ENCODE results near the gene DNAL1. TPM values are rescaled to one million over a fixed set of nuclear protein-coding genes. Genes with fewer than 3 reads are reported as not detected.

Gene DNAL1
- total RNA-seq, 5 donors from 2014 or later (not counting 1 experiment from before 2014, with no cell fraction given): 5.5 to 7.2 (median 6.2) TPM

DNA sequence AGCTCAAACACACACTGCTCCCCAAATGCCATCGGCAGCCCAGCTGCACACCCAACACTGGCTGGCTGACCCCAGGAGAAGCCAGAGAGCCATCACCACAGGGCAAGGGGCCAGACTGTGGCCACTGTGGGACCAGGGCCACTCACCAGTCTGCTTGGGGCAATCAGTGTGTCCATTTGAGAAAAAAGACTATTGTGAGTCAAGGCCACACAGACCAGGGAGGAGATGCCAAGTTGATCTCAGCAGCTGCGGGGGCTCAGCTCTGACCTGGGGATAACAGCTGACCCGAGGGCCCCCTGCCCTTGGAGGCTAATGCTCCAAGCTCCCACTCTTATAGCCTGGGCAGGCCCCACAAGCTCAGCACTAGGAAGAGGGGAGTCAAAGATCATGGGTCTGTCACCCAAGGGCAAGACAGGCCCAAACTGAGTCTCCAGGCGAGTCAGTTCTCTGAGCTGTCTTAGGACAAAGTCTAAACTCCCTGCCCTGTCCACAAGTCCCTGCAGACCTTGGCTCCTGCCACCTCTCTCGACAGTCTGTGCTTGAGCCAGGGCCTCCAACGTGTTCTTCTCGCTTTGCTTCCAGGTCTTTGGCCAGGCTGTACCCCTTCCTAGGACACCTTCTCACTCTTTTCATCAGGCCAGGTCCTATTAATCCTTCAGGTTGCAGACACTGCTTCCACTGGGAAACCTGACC is 99.5 kb downstream of the DNAL1 start:
- Histone ChIP-seq H3K36me3 (ENCODE audit: control insufficient read depth in 2 of 2, extremely low read depth in 1 of 2, insufficient read depth in 1 of 2, low read length in 1 of 2) (peaks cover 6 to 10% of the 10 kb centered on the region in 2 donors), H3K4me3 (ENCODE audit: control insufficient read depth in 1 of 2, extremely low read depth in 1 of 2, low read length in 1 of 2) (peak overlapping the region; percentile 20 to 49), H3K27me3 (replicated peaks in 1 of 2; ENCODE audit: control insufficient read depth in 2 of 2, extremely low read depth in 1 of 2, insufficient read depth in 2 of 2, low read length in 1 of 2) (no peaks in the 10 kb centered on the region), H3K9me3 (no peaks in the 10 kb centered on the region), H3K27ac (ENCODE audit: low read length) (peak overlapping the region; percentile 86), H3K4me1 (ENCODE audit: control insufficient read depth in 1 of 2, extremely low read depth in 1 of 2, insufficient read depth in 2 of 2, low read length in 2 of 2) (peaks cover 69 to 96% of the 10 kb centered on the region in 2 experiments)
- Mint-ChIP-seq H3K4me3 (peak overlapping the region; percentile 69 to 90 (median 70)), H3K4me1 (peaks cover 86 to 95% (median 94%) of the 10 kb centered on the region in 3 donors), H3K36me3 (no peaks in the 10 kb centered on the region), H3K9me3 (no peaks in the 10 kb centered on the region), H3K27ac (peak overlapping the region; percentile 93 to 96), H3K27me3 (no peaks in the 10 kb centered on the region)
- DNase-seq: no peak
- 47% methylated on average over 6 of the region's 7 CpGs for WGBS (ENCODE audit: insufficient coverage)
- CTCF ChIA-PET: interaction anchor here (0.5 to 4.8 kb wide), 4 partner anchors 14 to 174 kb away, joined by 3 to 24 read pairs (median 11); a partner anchor contains a TSS
- POLR2A ChIA-PET: no interaction called here
- no peak for ATAC-seq (replicated peaks in 1 of 4)

DNA sequence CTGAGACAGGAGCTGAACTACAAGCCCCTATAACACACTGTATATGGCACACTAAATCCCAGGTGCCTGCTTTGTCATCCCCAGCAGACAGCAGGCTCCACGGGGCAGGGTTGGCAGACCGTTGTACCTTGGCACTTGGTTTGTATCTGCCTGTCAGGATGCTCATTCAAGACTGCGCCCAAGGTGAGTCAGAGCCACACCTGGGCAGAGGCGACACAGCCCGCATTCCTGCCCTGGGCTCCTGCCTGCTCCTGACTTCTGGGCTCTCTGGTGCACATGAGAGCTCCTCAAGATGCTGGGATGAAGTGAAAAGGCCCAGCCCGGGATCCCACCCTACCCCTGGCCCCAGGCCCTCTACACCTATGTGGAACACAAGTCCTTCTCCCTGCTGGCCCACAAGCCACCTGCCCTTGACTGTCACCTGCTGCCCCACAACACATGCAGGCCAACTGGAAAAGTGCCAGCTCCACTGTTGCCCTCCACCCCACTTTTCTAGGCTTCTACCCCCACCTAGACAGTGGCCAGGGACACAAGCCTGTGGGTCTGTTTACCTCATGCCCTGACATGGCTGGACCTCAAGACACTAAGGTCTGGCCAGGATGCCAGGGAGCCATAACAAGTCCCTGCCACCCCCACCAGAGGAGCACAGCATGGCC is 100.2 kb downstream of the DNAL1 start:
- Mint-ChIP-seq H3K27ac (peak overlapping the region; percentile 93 to 96), H3K4me1 (peaks cover 93 to 98% (median 98%) of the 10 kb centered on the region in 3 donors), H3K9me3 (no peaks in the 10 kb centered on the region), H3K4me3 (peak overlapping the region; percentile 69 to 90 (median 70)), H3K36me3 (no peaks in the 10 kb centered on the region), H3K27me3 (no peaks in the 10 kb centered on the region)
- no peaks in the 10 kb centered on the region for H3K9me3 ChIP-seq
- no peaks in the 10 kb centered on the region for H3K27me3 ChIP-seq (replicated peaks in 1 of 2; ENCODE audit: control insufficient read depth in 2 of 2, extremely low read depth in 1 of 2, insufficient read depth in 2 of 2, low read length in 1 of 2)
- H3K4me1 ChIP-seq (ENCODE audit: control insufficient read depth in 1 of 2, extremely low read depth in 1 of 2, insufficient read depth in 2 of 2, low read length in 2 of 2): peaks cover 75 to 94% of the 10 kb centered on the region in 2 experiments
- no peak overlapping the region for H3K4me3 ChIP-seq (ENCODE audit: control insufficient read depth in 1 of 2, extremely low read depth in 1 of 2, low read length in 1 of 2)
- ChIA-PET POLR2A (no interaction called here), CTCF (interaction anchor here (0.5 to 4.8 kb wide), 5 partner anchors 12 to 175 kb away, joined by 3 to 24 read pairs (median 4); a partner anchor contains a TSS)
- H3K36me3 ChIP-seq (ENCODE audit: control insufficient read depth in 2 of 2, extremely low read depth in 1 of 2, insufficient read depth in 1 of 2, low read length in 1 of 2): peaks cover 0 to 3% of the 10 kb centered on the region in 2 donors
- H3K27ac ChIP-seq (ENCODE audit: low read length): peak overlapping the region; percentile 86
- DNase-seq: peak in 2 of 35 experiments; percentile 24 to 43
- WGBS (ENCODE audit: insufficient coverage): 35% methylated on average over 6 of the region's 6 CpGs
- ATAC-seq (replicated peaks in 1 of 4): peak in 2 of 4 experiments; percentile 18 to 29

DNA sequence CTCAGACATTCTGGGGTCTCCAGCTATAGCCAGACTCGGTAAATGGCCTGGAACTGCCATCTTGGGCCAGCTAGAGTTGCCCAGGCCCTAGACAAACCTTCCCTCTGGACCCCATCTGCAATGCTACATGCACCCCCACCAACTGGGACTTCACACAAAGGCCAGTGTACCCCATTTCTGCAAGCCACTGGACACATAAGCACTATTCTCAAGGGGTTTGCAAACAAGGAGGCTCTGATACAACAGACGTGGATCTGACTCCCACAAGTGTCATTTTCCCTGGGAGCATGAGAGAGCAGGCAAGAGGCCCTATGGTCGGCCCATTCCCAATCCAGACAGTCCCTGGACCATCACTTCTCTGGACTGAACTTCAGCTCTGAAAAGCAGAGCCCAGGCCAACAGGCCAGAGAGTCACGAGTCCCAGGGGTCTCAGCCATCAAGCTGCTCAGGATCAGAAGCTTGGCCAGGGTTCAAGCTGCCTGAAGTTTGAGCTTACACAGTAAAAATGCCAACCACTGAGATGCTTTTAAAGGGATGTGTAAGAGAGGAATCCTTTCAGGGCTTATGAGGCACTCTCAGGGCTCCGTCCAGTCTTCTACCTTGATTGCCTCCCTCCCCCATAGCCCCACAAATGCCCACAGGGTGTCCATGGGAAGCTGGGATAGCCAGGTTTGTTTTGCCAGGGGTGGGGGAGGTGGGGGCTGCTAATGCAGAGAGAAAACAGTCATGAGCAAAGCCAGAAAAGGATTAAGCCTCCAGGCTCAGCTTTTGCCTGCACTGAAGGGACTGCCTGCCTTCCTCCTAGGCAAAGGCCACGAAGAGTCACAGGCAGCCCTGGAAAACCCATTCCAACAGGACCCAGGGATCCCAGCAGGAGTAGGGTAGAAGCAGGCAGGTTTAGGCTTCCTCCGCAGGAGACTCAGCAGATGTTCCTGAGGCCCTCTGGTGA is 101.1 kb downstream of the DNAL1 start:
- Histone ChIP-seq H3K27me3 (replicated peaks in 1 of 2; ENCODE audit: control insufficient read depth in 2 of 2, extremely low read depth in 1 of 2, insufficient read depth in 2 of 2, low read length in 1 of 2) (no peaks in the 10 kb centered on the region), H3K4me1 (ENCODE audit: control insufficient read depth in 1 of 2, extremely low read depth in 1 of 2, insufficient read depth in 2 of 2, low read length in 2 of 2) (peaks cover 71 to 94% of the 10 kb centered on the region in 2 experiments), H3K27ac (ENCODE audit: low read length) (peak overlapping the region; percentile 86), H3K36me3 (ENCODE audit: control insufficient read depth in 2 of 2, extremely low read depth in 1 of 2, insufficient read depth in 1 of 2, low read length in 1 of 2) (peaks cover 0 to 3% of the 10 kb centered on the region in 2 donors), H3K4me3 (ENCODE audit: control insufficient read depth in 1 of 2, extremely low read depth in 1 of 2, low read length in 1 of 2) (no peak overlapping the region), H3K9me3 (no peaks in the 10 kb centered on the region)
- Mint-ChIP-seq H3K36me3 (no peaks in the 10 kb centered on the region), H3K9me3 (no peaks in the 10 kb centered on the region), H3K27ac (peak overlapping the region; percentile 93 to 96), H3K4me3 (peak overlapping the region in 1 of 3 donors; percentile 90), H3K27me3 (no peaks in the 10 kb centered on the region), H3K4me1 (peaks cover 98 to 99% (median 98%) of the 10 kb centered on the region in 3 donors)
- WGBS (ENCODE audit: insufficient coverage): 88% methylated on average over 6 of the region's 7 CpGs
- DNase-seq (no peak), ATAC-seq (replicated peaks in 1 of 4) (no peak)
- ChIA-PET POLR2A (no interaction called here), CTCF (interaction anchor here (1.0 to 4.8 kb wide), 2 partner anchors 13 kb away, joined by 3 to 24 read pairs; a partner anchor contains a TSS)

DNA sequence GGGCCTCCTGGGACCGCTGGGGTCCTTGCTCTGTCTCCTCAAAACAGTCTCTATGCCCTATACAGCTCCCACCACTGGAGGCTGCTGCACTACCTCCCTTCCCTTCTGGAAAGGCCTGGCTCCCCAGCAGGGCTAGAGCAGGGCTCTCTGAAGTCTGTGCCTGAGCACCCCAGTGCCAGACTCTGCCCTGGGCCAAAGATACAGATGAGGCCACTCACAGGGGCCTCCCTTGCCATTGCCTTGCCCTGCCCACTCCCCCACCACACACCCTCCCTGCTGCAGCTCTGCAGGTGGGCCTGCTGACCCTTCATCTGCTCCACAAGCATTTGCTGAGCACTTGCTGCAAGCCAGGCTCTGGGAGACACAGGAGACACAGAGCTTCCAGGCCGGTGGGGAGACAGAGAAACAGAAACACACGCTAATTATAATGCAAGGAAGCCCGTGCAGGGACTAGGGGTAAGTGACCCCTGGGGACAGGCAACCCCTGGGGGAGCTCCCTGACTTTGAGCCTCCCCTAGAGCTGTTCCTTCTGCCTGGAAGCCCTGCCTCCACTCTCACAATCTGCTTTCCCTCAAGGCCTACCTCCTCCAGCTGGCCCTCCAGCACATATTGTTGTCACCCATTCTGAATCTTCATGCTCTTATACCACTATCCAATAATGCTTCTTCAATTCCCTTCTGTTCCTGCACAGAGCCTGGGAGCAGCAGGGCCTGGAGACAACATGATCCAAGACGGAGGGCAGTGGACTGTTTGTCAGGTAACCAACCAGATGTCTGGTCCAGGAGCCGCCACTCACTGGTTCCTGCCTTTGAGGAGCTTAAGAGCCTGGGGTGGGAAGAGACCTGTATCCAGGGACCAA is 102.0 kb downstream of the DNAL1 start:
- no peaks in the 10 kb centered on the region for H3K36me3 Mint-ChIP-seq
- no peaks in the 10 kb centered on the region for H3K9me3 Mint-ChIP-seq
- peak overlapping the region in 1 of 3 donors; percentile 62 for H3K4me3 Mint-ChIP-seq
- WGBS (ENCODE audit: insufficient coverage): 63% methylated on average over 5 of the region's 6 CpGs
- no peak overlapping the region for H3K4me3 ChIP-seq (ENCODE audit: control insufficient read depth in 1 of 2, extremely low read depth in 1 of 2, low read length in 1 of 2)
- H3K9me3 ChIP-seq: no peaks in the 10 kb centered on the region
- peak overlapping the region; percentile 91 to 96 for H3K27ac Mint-ChIP-seq
- H3K27ac ChIP-seq (ENCODE audit: low read length): no peak overlapping the region
- H3K36me3 ChIP-seq (ENCODE audit: control insufficient read depth in 2 of 2, extremely low read depth in 1 of 2, insufficient read depth in 1 of 2, low read length in 1 of 2): peaks cover 0 to 3% of the 10 kb centered on the region in 2 donors
- H3K27me3 Mint-ChIP-seq: no peaks in the 10 kb centered on the region
- H3K4me1 ChIP-seq (ENCODE audit: control insufficient read depth in 1 of 2, extremely low read depth in 1 of 2, insufficient read depth in 2 of 2, low read length in 2 of 2): peaks cover 70 to 94% of the 10 kb centered on the region in 2 experiments
- ChIA-PET POLR2A (interaction anchor here in 1 of 2 donors (0.7 kb wide), 1 partner anchor 67 kb away, joined by 4 read pairs; no protein-coding TSS in a partner anchor), CTCF (no interaction called here)
- DNase-seq (no peak), ATAC-seq (replicated peaks in 1 of 4) (no peak)
- no peaks in the 10 kb centered on the region for H3K27me3 ChIP-seq (replicated peaks in 1 of 2; ENCODE audit: control insufficient read depth in 2 of 2, extremely low read depth in 1 of 2, insufficient read depth in 2 of 2, low read length in 1 of 2)
- peaks cover 98 to 99% (median 98%) of the 10 kb centered on the region in 3 donors for H3K4me1 Mint-ChIP-seq

DNA sequence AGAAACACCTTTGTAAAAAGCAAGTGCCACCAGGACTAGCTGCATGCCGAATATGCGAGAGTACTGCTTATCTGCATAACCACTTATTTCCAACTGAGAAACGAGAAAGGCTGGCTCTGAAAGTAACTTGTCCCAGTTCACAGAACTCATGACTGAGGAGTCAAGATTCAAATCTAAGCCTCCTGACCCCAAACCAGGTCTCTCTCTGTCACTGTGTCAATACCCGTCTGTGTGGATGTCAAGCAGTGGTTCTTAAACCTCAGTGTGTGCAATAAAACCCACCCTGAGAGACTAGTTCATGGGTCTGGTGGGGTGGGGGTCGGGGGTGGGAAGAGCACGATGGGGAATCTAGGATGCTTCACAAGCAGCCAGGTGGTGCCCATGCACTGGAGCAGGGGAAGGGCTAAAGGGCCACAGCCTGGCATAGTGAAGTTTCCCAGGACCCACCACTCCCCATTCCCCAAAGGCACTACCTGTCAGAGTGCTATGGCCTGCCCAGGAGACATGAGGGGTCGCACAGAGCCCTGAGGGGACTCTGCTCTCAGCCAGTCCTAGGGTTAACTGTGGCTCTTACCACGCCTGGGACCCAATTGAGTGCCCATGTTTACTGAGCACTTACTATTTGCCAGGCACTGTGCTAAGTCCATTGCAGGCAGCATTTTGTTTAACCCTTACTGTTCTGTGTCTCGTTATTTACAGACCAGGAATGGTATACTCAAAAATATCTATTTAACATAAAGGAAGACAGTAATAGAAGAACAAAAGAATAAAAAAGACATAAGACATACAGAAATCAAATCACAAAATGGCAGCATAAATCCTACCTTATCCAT is 102.8 kb downstream of the DNAL1 start:
- DNase-seq (no peak), ATAC-seq (replicated peaks in 1 of 4) (no peak)
- POLR2A ChIA-PET: interaction anchor here in 1 of 2 donors (0.7 kb wide), 1 partner anchor 66 kb away, joined by 4 read pairs; no protein-coding TSS in a partner anchor
- H3K4me1 Mint-ChIP-seq: peaks cover 98 to 99% (median 98%) of the 10 kb centered on the region in 3 donors
- peak overlapping the region in 1 of 3 donors; percentile 62 for H3K4me3 Mint-ChIP-seq
- Histone ChIP-seq H3K27me3 (replicated peaks in 1 of 2; ENCODE audit: control insufficient read depth in 2 of 2, extremely low read depth in 1 of 2, insufficient read depth in 2 of 2, low read length in 1 of 2) (no peaks in the 10 kb centered on the region), H3K4me1 (ENCODE audit: control insufficient read depth in 1 of 2, extremely low read depth in 1 of 2, insufficient read depth in 2 of 2, low read length in 2 of 2) (peaks cover 72 to 94% of the 10 kb centered on the region in 2 experiments), H3K9me3 (no peaks in the 10 kb centered on the region), H3K27ac (ENCODE audit: low read length) (no peak overlapping the region), H3K36me3 (ENCODE audit: control insufficient read depth in 2 of 2, extremely low read depth in 1 of 2, insufficient read depth in 1 of 2, low read length in 1 of 2) (peaks cover 0 to 3% of the 10 kb centered on the region in 2 donors), H3K4me3 (ENCODE audit: control insufficient read depth in 1 of 2, extremely low read depth in 1 of 2, low read length in 1 of 2) (no peak overlapping the region)
- peaks cover 3% of the 10 kb centered on the region for H3K36me3 Mint-ChIP-seq
- CTCF ChIA-PET: no interaction called here
- no peaks in the 10 kb centered on the region for H3K9me3 Mint-ChIP-seq
- no peaks in the 10 kb centered on the region for H3K27me3 Mint-ChIP-seq
- H3K27ac Mint-ChIP-seq: peak overlapping the region; percentile 91 to 96
- 57% methylated on average over 6 of the region's 9 CpGs for WGBS (ENCODE audit: insufficient coverage)

All from T-cell (primary cell).